ENCODE measurements around the gene TPRA1. TPM values are rescaled to one million over a fixed set of nuclear protein-coding genes. Genes with fewer than 3 reads are reported as not detected.

Gene TPRA1
- total RNA-seq, 1 experiment from 2014 or later = 35.1 TPM

- no peak for ATAC-seq
- Histone ChIP-seq H3K9me3 (ENCODE audit: control insufficient read depth in 1 of 2, insufficient read depth in 1 of 2, low read depth in 1 of 2, low read length in 2 of 2) (no peaks in the 10 kb centered on the region), H3K36me3 (ENCODE audit: control insufficient read depth in 1 of 2, insufficient read depth in 2 of 2, low read length in 2 of 2) (peaks cover 42 to 83% of the 10 kb centered on the region in 2 experiments), H3K9ac (ENCODE audit: low read length) (no peak overlapping the region), H2AFZ (ENCODE audit: low read depth, low read length, poor library complexity, severe bottlenecking) (no peak overlapping the region), H3K79me2 (ENCODE audit: insufficient read depth, low read length) (peaks cover 65% of the 10 kb centered on the region), H3K27me3 (ENCODE audit: insufficient read depth, low read length) (no peaks in the 10 kb centered on the region), H3K4me2 (ENCODE audit: low read length) (no peak overlapping the region), H3K4me1 (ENCODE audit: control insufficient read depth in 1 of 2, insufficient read depth in 2 of 2, low read length in 2 of 2) (peaks cover 0 to 1% of the 10 kb centered on the region in 2 experiments; a peak in 1 of 4 replicates), H3K9me2 (ENCODE audit: insufficient read depth) (no peaks in the 10 kb centered on the region), H3K4me3 (replicated peaks in 1 of 2; ENCODE audit: low read depth in 1 of 2, low read length in 2 of 2) (no peak overlapping the region), H4K20me1 (ENCODE audit: insufficient read depth) (no peaks in the 10 kb centered on the region), H3K27ac (ENCODE audit: low read depth, low read length) (no peak overlapping the region)
- ChIA-PET RAD21 (ENCODE audit: low non-redundant PET in 1 of 2, low total read pairs in 2 of 2, uncharacterized antibody in 2 of 2, unreplicated experiment in 2 of 2) (no interaction called here), CTCF (no interaction called here), POLR2A (no interaction called here)
- intact Hi-C loops (cut with micrococcal nuclease) = no loop called here
- TF ChIP-seq REST (IDR thresholded peaks at IDR 0.05; ENCODE audit: low read depth) = no peak
- no peak for TF ChIP-seq ATF3 (IDR thresholded peaks at IDR 0.05)
- TF ChIP-seq ZNF274 (IDR thresholded peaks at IDR 0.05; ENCODE audit: low read depth, low read length) = no peak
- no peak for TF ChIP-seq CEBPB (IDR thresholded peaks at IDR 0.05; ENCODE audit: low read depth)
- no peak for TF ChIP-seq TCF7L2 (IDR thresholded peaks at IDR 0.05; ENCODE audit: borderline replicate concordance, extremely low read depth, insufficient read depth, insufficient read length)
- no peak for TF ChIP-seq EZH2 (IDR thresholded peaks at IDR 0.05)
- TF ChIP-seq POLR2AphosphoS5 (IDR thresholded peaks at IDR 0.05; ENCODE audit: low read depth, low read length) = no peak
- TF ChIP-seq FOSL1 (IDR thresholded peaks at IDR 0.05; ENCODE audit: low read depth) = no peak
- TF ChIP-seq EGR1 (IDR thresholded peaks at IDR 0.05; ENCODE audit: low read depth) = no peak
- TF ChIP-seq POLR2A (IDR thresholded peaks at IDR 0.05; ENCODE audit: borderline replicate concordance, extremely low read depth, insufficient read depth, insufficient read length) = no peak
- TF ChIP-seq CTCF (IDR thresholded peaks at IDR 0.05 in 2 of 3, conservative IDR thresholded peaks at IDR 0.05 in 1 of 3; ENCODE audit: borderline replicate concordance in 1 of 3, insufficient read depth in 1 of 3, low read depth in 2 of 3, low read length in 2 of 3) = no peak
- no peak for TF ChIP-seq SIN3A (IDR thresholded peaks at IDR 0.05; ENCODE audit: low read depth)
- no peak for TF ChIP-seq YY1 (IDR thresholded peaks at IDR 0.05; ENCODE audit: extremely low read depth, insufficient replicate concordance, low read depth, low read length)
- no peak for TF ChIP-seq ELF1 (IDR thresholded peaks at IDR 0.05; ENCODE audit: borderline replicate concordance, low read depth)
- DNase-seq (ENCODE audit: low read depth, low spot score) = no peak
- no TSS peak for BruUV-seq (replicated peaks)
These were observed 14.1 kb upstream of the TPRA1 start for GRCh38 chr3:127604546-127605165.
